ENCODE results near the gene COL13A1.

- TF ChIP-seq EP300 (IDR thresholded peaks at IDR 0.05) (no peak), POLR2A (IDR thresholded peaks at IDR 0.05; ENCODE audit: low read depth) (no peak)
Measured at GRCh38 chr10:69759641-69760040, 42.1 kb upstream of the COL13A1 start.
